Uterus (tissue), 4 donors: ENCODE data around the gene ZSWIM5. TPM values are rescaled to one million over a fixed set of nuclear protein-coding genes. Genes with fewer than 3 reads are reported as not detected.

Experiments
- DNase-seq, 2 donors: peaks; one replicate each; pipeline ENCODE4 v3.0.0-alpha.2; 2019 to 2020
- H3K27ac ChIP-seq, 2 donors: fragments of 200-600 bp; sonication (generic); 1 replicate in 1 of 2; 2 replicates in 1 of 2; pipeline ENCODE4 v1.5.1; 2016 to 2018
- H3K27me3 ChIP-seq, 2 donors: fragments of 200-600 bp; sonication (generic); one replicate each; pipeline ENCODE4 v1.5.1; 2018 to 2019; ENCODE audit warnings: control low read depth in 1 of 2
- H3K36me3 ChIP-seq, 2 donors: fragments of 200-600 bp; sonication (generic); one replicate each; pipeline ENCODE4 v1.5.1; 2019; ENCODE audit warnings: control low read depth in 1 of 2
- H3K4me1 ChIP-seq, 2 donors: fragments of 200-600 bp; sonication (generic); one replicate each; pipeline ENCODE4 v1.5.1; 2018 to 2019; ENCODE audit warnings: control low read depth in 1 of 2
- H3K4me3 ChIP-seq, 2 donors: fragments of 200-600 bp; sonication (generic); 1 replicate in 1 of 2; 2 replicates in 1 of 2; pipeline ENCODE4 v1.5.1; 2018 to 2019; ENCODE audit warnings: mild to moderate bottlenecking in 1 of 2
- H3K9me3 ChIP-seq, 2 donors: fragments of 200-600 bp; sonication (generic); one replicate each; pipeline ENCODE4 v1.5.1; 2019; ENCODE audit warnings: control low read depth in 1 of 2
- CTCF ChIP-seq, 4 experiments: fragments of 200-600 bp in 2 of 4; fragments of 450-650 bp in 2 of 4; sonication (generic) in 2 of 4; IDR thresholded peaks; one replicate each; pipeline ENCODE4 v1.5.1; 2016 to 2019; ENCODE audit warnings: antibody characterized with exemption in 4 of 4, mild to moderate bottlenecking in 2 of 4, moderate library complexity in 1 of 4
- POLR2A ChIP-seq, 2 donors: fragments of 450-650 bp; IDR thresholded peaks; one replicate each; pipeline ENCODE4 v1.6.1; 2016; ENCODE audit warnings: antibody characterized with exemption in 2 of 2, mild to moderate bottlenecking in 1 of 2, moderate library complexity in 1 of 2
- intact Hi-C: fragments of 100-400 bp; cut with DNase I; formaldehyde crosslinking; loops from one replicate; pipeline ENCODE4 v1.15.1; 2023; ENCODE audit warnings: low total_unique reads
- total RNA-seq, 4 donors: library from RNA; depleted of rRNA in 3 of 4; stranded (reverse); fragments of >200 nt in 3 of 4; gene quantifications; one replicate each; pipeline versions ENCODE4 v1.1.0 to v1.2.4, GENCODE V29; 2014 to 2023
- donor health status: DM: yes; HTN: yes; CAD: no.

ZSWIM5 gene
- total RNA-seq, 4 donors from 2014 or later: 1.5 to 6.6 (median 3.6) TPM

- Histone ChIP-seq H3K4me1 (no peaks in the 10 kb centered on the region), H3K9me3 (no peaks in the 10 kb centered on the region), H3K36me3 (no peaks in the 10 kb centered on the region), H3K27ac (no peak overlapping the region), H3K27me3 (no peaks in the 10 kb centered on the region), H3K4me3 (no peak overlapping the region)
- DNase-seq: no peak
- intact Hi-C loops: no loop called here
- no peak for TF ChIP-seq POLR2A (IDR thresholded peaks at IDR 0.05)
- no peak for TF ChIP-seq CTCF (IDR thresholded peaks at IDR 0.05)
Measured at GRCh38 chr1:45244660-45245059, 38.3 kb upstream of the ZSWIM5 start.

GRCh38 chr1:45243476-45244343, 37.3 kb upstream of the ZSWIM5 start:
- Histone ChIP-seq H3K27ac (no peak overlapping the region), H3K4me1 (no peaks in the 10 kb centered on the region), H3K9me3 (no peaks in the 10 kb centered on the region), H3K4me3 (no peak overlapping the region), H3K27me3 (no peaks in the 10 kb centered on the region), H3K36me3 (no peaks in the 10 kb centered on the region)
- DNase-seq: no peak
- no peak for TF ChIP-seq POLR2A (IDR thresholded peaks at IDR 0.05)
- TF ChIP-seq CTCF (IDR thresholded peaks at IDR 0.05): no peak
- intact Hi-C loops: no loop called here

GRCh38 chr1:45238846-45239245, 32.4 kb upstream of the ZSWIM5 start:
- intact Hi-C loops: no loop called here
- no peak for TF ChIP-seq CTCF (IDR thresholded peaks at IDR 0.05)
- TF ChIP-seq POLR2A (IDR thresholded peaks at IDR 0.05): no peak

GRCh38 chr1:45236136-45236535, 29.7 kb upstream of the ZSWIM5 start:
- Histone ChIP-seq H3K4me1 (no peaks in the 10 kb centered on the region), H3K27me3 (no peaks in the 10 kb centered on the region), H3K9me3 (no peaks in the 10 kb centered on the region), H3K27ac (no peak overlapping the region), H3K36me3 (no peaks in the 10 kb centered on the region), H3K4me3 (no peak overlapping the region)
- TF ChIP-seq CTCF (IDR thresholded peaks at IDR 0.05) (no peak), POLR2A (IDR thresholded peaks at IDR 0.05) (no peak)
- no peak for DNase-seq
- intact Hi-C loops: no loop called here

More at GRCh38 chr1:45238846-45239245, 32.4 kb upstream of the ZSWIM5 start:
- Histone ChIP-seq H3K36me3 (no peaks in the 10 kb centered on the region), H3K27ac (no peak overlapping the region), H3K4me3 (no peak overlapping the region), H3K4me1 (no peaks in the 10 kb centered on the region), H3K9me3 (no peaks in the 10 kb centered on the region), H3K27me3 (no peaks in the 10 kb centered on the region)
- no peak for DNase-seq

GRCh38 chr1:45230537-45230936, 24.1 kb upstream of the ZSWIM5 start:
- TF ChIP-seq POLR2A (IDR thresholded peaks at IDR 0.05): no peak
- no peak for TF ChIP-seq CTCF (IDR thresholded peaks at IDR 0.05)
- Histone ChIP-seq H3K27ac (no peak overlapping the region), H3K4me1 (no peaks in the 10 kb centered on the region), H3K27me3 (no peaks in the 10 kb centered on the region), H3K4me3 (no peak overlapping the region), H3K9me3 (no peaks in the 10 kb centered on the region), H3K36me3 (no peaks in the 10 kb centered on the region)
- intact Hi-C loops: no loop called here
- DNase-seq: no peak
